Stimulated activated naive CD8-positive, alpha-beta T cell treated with anti-CD3 and anti-CD28 coated beads, Interleukin-15, Interleukin-2, amounts not matched to agents 100 U/mL and 50 U/mL, for 24 hours (primary cell): ENCODE measurements around the gene CDHR5.

Source experiments
- ATAC-seq: fragments of 150-1000 bp; cut with Tn5 transposase; one replicate; pipeline ENCODE4 v1.10.0; 2021
- DNase-seq: peaks from one replicate; pipeline ENCODE4 v3.0.0; 2021

The CDHR5 gene

DNA sequence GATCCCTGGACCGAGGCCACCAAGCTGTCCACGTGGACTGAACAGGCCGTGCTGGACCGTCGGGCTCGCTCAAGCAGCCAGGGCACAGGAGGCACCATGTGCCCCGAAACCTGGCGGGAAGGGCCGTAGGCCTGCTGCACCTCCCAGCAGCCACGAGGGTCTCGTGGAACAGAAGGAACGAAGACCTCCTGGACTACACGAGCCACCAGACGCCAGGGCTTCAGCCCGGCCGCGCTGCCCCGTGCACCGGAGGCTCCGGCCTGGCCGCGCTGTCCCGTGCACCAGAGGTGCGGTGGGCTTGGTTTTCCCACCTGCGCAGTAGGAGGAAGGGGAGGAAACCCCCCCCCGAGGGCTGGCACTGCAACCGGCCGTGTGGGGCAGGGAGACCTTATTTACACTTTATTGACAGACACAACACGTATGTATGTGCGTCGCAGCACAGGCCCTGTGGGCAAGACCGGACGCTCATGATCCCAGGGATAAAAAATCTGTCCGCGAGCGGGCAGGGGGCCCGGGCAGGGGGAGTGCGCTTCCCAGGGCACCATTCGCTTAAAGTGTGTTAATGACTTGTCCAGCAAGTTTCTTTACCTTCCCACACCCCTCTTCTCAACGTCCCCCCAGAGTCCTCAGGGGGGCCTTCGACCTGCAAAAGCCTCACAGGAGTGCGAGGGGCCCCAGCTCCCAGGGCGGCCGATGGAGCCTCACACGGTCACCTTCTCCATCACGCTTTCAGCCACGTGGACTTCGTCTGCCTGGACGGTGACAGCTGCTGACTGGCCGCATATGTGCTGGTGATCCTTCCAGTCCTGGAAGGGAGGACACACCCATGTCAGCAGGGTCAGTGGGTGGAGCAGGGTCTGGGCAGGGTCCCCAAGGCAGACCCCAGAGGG lies 19.3 kb upstream of the CDHR5 start:
- no peak for DNase-seq
- ATAC-seq: no peak

DNA sequence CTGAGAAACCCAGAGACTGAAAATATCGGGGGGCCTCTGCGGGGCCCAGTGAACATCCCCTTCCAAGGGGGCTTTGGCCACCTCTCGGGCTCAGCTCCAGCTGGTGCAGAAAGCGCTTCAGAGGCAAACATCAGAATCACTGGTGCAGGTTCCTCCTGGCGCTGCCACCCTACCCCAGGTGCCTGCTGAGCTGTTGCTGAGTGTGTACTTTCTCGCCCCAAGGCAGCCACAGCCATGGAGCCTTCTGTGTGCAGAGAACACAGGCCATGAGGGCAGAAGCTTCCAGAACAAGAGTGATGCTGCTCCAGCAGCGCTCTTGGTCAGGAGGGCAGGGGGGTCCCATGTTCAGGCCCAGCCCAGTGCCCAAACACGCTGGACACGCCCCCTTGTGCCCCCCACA lies 18.6 kb upstream of the CDHR5 start:
- ATAC-seq (no peak), DNase-seq (no peak)

DNA sequence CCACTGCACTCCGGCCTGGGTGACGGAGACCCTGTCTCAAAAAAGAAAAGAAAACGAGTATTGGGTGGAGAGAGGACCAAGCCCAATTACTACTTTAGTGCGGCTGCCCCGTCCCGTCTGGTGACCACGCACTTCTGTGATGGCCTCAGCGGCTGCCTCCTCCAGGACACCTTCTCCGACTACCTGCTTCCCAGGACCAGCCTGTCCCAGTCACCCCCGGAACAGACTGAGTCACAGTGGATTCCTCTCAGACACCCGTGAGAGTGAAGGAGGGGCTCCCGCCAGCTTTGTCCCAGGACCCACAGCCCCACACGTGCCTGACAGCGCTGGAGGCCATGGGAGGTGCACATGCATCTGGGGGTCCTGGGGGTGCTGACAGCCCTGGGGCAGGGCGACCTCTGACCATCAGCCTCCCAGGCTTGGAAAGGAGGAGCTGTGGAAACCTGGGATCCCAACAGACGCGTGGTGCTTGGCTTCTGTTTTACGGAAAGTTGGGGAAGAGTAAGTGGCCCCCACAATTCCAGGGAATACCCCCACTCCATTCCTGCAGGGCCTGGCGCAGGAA lies 17.1 kb upstream of the CDHR5 start:
- ATAC-seq: no peak
- no peak for DNase-seq

DNA sequence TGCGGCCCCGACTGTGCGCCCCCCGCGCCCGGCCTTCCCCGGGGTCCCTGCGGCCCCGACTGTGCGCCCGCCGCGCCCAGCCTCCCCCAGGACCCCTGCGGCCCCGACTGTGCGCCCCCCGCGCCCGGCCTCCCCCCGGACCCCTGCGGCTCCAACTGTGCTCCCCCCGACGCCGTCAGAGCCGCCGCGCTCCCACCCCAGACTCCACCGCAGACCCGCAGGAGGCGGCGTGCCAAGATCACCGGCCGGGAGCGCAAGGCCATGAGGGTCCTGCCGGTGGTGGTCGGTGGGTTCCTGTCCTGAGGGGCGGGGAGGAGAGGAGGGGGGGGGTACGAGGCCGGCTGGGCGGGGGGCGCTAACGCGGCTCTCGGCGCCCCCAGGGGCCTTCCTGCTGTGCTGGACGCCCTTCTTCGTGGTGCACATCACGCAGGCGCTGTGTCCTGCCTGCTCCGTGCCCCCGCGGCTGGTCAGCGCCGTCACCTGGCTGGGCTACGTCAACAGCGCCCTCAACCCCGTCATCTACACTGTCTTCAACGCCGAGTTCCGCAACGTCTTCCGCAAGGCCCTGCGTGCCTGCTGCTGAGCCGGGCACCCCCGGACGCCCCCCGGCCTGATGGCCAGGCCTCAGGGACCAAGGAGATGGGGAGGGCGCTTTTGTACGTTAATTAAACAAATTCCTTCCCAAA lies 15.4 kb upstream of the CDHR5 start:
- DNase-seq (no peak), ATAC-seq (no peak)

DNA sequence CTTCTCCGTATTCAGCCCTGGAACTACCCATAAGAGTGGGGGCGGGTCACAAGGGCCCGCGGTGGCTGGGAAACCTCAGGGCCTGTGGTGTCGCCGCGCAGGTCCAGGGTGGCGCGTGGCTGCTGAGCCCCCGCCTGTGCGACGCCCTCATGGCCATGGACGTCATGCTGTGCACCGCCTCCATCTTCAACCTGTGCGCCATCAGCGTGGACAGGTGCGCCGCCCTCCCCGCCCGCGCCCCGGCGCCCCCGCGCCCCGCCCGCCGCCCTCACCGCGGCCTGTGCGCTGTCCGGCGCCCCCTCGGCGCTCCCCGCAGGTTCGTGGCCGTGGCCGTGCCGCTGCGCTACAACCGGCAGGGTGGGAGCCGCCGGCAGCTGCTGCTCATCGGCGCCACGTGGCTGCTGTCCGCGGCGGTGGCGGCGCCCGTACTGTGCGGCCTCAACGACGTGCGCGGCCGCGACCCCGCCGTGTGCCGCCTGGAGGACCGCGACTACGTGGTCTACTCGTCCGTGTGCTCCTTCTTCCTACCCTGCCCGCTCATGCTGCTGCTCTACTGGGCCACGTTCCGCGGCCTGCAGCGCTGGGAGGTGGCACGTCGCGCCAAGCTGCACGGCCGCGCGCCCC lies 14.7 kb upstream of the CDHR5 start:
- no peak for ATAC-seq
- DNase-seq: no peak

DNA sequence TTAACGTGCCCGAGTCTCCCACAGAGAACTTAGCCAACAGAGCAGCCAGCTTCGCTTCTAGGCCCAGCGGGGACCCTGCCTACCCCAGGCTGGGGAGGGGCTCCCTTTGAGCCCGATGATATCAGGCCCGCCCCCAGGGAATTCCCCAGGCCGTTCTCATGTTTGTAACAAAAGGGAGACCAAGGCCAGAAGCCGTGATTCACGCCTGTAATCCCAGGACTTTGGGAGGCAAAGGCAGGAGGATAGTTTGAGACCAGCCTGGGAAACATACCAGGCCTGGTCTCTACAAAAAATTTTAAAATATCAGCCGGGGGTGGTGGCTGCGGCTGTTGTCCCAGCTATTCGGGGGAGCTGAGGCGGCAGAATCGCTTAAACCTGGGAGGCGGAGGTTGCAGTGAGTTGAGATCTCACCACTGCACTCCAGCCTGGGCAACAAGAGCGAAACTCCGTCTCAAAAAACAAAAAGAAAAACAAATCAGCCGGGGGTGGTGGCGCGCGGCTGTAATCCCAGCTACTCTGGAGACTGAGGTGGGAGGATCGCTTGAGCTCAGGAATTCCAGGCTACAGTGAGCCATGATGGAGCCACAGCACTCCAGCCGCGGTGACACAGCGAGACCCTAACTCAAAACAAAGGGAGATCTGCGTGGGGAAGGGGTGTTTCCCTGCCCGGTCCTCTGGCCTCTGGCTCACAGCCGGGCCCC lies 14.0 kb upstream of the CDHR5 start:
- DNase-seq (no peak), ATAC-seq (no peak)

DNA sequence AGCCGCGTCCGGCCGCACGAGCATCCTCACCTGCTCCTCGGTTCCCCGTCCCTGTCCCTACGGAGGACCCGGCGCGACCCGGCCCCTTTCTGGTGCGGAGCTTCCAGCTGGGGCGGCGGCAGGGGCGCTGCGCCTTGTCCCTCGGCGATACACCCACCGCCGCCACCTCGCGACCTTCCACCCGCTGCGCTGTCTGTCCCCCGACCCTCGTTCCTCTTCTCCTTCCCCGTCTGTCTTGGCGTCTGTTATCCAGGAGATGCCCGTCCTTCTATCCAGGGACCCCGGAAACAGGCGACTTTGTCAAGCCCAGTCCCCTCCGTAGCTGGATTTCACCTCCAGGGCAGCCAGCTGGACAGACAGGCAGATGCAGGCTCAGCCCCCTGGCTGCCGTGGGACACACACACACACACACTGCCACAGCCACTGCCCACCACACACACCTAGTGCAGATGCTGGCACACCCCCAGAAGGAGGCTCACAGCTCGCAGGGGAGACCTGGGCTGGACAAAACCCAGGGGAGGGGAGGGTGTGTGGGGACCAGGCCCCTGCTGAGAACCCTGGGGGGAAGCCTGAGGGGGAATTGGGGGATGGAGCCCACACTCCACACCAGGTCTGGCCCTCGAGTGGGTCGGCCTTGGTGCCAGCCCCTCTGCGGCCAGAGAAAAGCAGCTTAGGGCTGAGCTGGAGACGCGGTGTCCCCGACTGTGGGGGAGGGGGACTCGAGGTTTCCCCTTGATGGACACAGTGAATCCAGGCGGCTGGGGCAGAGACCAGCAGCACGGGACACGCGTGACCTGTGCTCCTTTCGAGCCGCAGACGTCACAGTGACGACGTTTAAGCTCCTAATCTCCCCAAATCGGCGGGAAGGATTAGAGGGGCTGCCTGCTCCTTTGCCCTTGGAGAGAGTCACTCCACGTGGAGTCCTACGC lies 13.1 kb upstream of the CDHR5 start:
- no peak for DNase-seq
- no peak for ATAC-seq

DNA sequence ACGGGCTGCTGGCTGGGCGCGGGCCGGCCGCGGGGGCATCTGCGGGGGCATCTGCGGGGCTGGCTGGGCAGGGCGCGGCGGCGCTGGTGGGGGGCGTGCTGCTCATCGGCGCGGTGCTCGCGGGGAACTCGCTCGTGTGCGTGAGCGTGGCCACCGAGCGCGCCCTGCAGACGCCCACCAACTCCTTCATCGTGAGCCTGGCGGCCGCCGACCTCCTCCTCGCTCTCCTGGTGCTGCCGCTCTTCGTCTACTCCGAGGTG lies 12.5 kb upstream of the CDHR5 start:
- DNase-seq (no peak), ATAC-seq (no peak)

DNA sequence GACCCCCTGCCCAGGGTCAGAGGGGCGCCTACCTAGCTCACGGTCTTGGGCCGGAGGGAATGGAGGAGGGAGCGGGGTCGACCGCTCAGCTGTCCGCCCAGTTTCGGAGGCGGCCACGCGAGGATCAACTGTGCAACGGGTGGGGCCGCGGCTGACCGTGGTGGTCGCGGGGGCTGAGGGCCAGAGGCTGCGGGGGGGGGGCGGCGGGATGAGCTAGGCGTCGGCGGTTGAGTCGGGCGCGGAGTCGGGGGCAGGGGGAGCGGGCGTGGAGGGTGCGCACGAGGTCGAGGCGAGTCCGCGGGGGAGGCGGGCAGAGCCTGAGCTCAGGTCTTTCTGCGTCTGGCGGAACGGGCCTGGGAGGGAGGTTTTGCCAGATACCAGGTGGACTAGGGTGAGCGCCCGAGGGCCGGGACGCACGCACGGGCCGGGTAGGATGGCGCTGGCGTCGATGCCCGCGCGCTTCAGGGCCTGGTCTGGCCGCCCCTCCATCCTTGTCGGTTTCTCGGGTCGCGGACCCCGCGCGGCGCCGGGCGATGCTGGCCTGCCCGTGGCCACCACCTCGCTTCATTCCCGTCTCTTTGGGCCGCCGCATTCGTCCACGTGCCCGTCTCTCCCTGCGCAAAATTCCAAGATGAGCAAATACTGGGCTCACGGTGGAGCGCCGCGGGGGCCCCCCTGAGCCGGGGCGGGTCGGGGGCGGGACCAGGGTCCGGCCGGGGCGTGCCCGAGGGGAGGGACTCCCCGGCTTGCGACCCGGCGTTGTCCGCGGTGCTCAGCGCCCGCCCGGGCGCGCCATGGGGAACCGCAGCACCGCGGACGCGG lies 12.0 kb upstream of the CDHR5 start, which contains the start of gene DRD4:
TSS of gene DRD4 (plus strand) at position 759 of the 822 bp plus-strand sequence. CDS start at position 795, 36 bp downstream.
- no peak for DNase-seq
- ATAC-seq: no peak

DNA sequence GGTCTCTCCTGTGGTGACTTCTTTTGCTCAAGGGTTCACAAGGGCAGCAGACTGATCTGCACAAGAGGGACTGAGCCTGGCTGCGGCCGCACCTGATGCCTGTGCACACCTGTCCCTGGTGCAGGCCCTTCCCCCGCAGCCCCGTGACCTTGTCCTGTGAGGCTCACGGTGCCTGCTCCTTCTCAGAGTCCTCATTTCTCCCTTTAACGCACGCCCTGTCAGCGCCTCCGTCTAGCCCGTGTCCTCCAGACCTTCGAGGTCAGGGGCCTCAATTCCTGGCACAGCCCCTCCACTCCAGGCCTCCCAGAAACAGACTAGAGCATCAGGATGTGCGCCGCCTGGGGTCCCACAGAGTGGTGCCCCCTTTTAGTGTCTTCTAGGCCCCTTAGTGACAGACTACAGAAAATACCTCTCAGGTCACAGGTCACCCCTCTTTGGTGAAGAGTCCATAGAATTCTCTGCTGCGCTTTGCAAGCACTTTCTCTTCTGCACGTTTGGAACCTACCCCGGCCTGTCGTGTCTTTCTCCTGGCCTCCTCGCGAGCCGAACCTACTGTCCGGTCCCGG lies 11.3 kb upstream of the CDHR5 start:
- no peak for ATAC-seq

DNA sequence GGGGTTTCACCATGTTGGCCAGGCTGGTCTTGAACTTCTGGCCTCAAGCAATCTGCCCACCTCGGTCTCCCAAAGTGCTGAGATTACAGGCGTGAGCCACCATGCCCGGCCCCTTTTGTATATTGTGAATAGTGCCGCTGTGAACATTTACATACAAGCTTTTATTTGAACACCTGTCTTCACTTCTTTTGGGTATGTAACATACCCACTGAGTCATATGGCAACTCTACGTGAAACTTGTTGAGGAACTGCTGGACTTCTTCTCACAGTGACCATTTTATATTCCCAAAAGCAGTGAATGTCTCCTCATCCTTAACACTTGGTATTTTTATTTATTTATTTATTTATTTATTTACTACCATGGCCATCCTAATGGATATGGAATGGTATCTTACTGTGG lies 6.1 kb upstream of the CDHR5 start:
- ATAC-seq: no peak
- DNase-seq: no peak

More for the DNA sequence above, 11.3 kb upstream of the CDHR5 start:
- DNase-seq: no peak

DNA sequence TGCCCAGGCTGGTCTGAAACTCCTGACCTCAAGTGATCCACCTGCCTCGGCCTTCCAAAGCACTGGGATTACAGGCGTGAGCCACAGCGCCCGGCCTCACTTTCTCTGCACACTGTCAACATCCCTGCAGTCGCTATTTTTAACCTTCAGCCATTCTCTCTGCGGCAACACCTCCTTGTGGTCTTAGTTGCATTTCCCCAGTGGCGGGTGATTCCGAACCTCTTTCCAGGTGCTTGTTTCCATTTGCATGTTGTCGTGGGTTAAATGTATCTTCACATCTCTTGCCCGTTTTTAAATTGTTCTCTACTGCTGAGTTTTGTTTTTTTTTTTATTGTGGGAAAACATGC lies 4.5 kb upstream of the CDHR5 start:
- no peak for DNase-seq
- peak; percentile 51 for ATAC-seq

DNA sequence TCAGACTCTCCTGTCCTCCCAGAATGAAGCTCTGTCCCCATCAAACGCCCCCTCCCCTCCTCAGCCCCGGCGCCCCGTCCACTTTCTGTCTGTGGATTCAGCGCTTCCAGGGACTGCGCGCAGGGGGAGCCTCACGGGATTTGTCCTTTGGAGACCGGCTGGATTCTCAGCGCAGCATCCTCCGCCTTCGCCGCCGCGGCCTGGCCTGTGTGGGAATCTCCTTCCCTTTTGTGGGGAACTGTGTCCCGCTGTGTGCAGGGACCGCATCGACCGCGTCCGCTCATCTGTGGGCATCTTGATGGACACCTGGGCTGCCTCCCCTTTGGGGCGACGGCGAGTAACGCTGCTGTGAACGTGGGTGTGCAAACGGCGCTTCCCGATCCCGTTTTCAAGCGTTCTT lies 3.3 kb upstream of the CDHR5 start:
- no peak for ATAC-seq
- no peak for DNase-seq

DNA sequence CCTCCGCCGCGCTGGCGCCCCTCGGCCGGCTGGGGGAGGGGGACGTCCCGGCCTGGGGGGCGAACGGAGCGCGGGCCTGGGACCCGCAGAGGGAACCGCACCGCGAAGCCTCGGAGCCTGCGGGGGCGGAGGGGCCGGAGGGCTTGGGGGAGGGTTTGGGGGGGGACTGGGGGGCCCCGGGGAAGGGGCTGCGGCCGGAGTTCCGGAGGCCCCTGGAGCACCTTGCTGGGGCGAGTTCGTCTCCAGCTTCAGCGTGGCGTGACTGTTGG lies 2.5 kb upstream of the CDHR5 start:
- ATAC-seq (no peak), DNase-seq (no peak)

DNA sequence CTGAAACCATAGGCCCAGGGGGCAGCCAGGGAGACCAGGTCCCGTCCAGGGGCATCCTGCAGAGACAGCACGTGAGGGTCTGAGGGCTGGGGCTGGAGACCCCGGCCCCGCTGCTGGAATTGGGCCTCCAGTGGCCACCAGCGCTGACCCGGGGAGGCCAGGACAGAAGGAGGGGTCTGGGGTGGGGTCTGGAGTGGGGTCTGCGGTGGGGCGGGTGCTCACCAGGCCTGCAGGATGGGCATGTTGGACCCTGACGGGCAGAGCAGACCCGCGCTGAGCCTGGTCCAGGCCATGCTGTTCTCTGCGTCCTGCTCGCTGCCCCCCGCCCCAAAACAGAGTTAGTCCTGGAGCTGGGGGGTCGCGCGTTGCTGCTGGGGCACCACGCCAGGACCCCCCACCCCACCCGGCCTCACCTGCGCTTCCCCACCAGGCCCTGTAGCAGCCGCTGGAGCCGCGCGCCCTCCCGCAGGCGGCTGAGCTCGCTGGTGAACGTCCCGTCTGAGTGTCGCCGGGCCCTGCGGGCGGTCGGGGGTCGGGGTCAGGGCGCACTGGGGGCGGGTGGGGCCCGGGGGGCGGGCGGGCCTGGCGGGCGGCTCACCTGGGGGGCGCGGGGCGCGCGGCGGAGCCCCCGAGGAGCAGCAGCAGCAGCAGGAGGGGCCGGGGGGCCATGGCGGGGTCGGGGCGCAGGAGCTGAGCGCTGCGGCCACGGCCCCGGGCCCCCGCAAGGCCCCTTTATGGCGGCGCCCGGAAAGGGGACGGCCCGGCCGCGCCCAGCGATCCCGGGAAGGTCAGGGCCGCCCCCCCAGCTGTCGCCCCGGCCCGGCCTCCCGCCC lies 1.9 kb upstream of the CDHR5 start, which contains the start of gene SCT:
TSS of gene SCT (minus strand) at position 707 of the 833 bp plus-strand sequence. CDS start at position 669, 38 bp downstream.
- ATAC-seq (no peak), DNase-seq (no peak)

DNA sequence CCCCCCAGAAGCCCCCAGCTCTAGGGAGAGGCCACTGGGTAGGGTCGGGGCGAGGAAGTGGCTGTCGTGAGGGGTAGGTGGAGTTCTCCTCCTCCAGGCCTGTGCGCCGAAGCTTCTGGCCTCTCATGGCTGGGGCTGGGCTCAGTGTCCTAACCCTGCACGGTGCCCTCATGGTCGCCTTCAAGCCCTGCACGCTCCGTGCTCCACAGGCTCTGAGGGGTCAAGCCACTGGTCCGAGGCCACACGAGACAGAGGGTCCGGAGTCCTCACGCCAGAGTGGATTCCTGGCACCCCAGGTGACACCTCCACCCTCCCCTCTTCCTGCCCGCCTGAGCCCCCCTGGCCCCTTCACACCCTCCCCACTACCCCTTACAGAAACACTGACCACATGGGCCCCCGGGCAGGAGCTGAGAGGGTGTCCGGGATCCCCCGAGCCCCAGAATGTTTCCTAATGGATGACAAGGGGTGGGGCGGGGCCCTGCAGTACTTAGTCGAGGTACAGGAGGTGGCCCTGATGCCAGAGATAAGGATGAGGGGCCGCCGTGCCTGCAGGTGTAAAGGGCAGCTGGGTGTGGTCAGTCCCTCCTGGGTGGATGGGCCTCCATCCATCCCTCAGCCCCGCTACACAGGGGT lies 997 bp upstream of the CDHR5 start:
- DNase-seq (no peak), ATAC-seq (no peak)

DNA sequence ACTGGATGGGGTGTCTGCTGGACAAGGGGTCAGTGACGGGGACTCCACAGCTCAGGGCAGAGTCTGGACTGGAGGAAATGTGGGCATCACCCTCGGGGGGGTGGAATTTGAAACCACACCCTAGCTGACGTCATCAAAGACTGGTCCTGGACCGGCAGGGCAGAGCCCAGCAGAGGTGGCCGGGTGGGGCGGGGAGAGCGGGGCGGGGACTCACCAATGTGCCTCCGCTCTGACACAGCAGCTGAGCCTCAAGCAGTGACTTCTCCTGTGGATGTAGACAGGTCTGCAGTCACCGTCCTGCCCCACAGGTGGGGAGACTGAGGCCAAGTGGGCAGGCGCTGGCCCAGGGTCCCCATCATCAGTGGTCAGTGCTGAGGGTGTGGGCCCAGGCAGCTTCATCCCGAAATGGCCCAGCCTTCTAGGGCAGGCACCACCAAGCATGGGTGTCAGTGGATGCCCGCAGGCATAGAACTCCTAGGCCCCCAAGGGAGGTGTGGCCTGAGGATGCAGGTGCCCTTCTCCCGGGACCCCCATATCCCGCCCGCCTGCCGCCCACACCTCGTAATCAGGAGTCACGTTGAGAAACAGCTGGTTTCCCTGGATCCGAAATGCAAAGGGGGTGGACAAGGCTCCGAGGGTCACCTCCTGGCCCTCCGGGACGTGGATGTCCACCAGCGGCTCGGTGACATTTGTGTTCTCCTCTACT lies 603 bp downstream of the CDHR5 start:
- ATAC-seq: no peak
- DNase-seq: no peak

DNA sequence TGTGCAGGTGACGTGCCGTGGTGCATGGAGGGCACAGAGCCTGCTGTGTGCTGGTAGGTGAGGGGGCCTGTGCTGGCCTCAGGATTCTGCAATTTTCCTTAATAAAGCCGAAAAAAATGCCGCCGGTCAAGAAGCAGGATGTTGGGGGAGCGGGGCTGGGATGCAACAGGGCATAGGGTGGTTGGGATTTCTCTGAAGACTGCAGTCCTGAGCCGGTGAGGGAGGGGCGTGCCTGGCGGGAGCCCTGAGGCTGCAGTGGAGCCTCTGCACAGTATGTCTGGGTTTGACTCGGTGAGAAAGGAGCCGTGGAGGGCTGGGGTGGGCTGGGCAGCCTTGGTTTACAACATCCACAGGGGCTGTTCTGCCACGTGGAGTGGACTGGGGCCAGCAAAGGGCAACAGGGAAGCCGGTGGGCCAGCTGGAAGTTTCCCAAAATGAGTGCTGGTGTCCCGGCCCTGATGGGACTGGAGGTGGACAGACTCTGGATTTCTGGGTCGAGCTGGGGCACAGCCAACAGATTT lies 1.3 kb downstream of the CDHR5 start:
- DNase-seq (no peak), ATAC-seq (no peak)
